ENCODE data around the gene IL1A. TPM values are rescaled to one million over a fixed set of nuclear protein-coding genes. Genes with fewer than 3 reads are reported as not detected.

IL1A gene
- total RNA-seq, 1 donor: 0.90 TPM

DNA sequence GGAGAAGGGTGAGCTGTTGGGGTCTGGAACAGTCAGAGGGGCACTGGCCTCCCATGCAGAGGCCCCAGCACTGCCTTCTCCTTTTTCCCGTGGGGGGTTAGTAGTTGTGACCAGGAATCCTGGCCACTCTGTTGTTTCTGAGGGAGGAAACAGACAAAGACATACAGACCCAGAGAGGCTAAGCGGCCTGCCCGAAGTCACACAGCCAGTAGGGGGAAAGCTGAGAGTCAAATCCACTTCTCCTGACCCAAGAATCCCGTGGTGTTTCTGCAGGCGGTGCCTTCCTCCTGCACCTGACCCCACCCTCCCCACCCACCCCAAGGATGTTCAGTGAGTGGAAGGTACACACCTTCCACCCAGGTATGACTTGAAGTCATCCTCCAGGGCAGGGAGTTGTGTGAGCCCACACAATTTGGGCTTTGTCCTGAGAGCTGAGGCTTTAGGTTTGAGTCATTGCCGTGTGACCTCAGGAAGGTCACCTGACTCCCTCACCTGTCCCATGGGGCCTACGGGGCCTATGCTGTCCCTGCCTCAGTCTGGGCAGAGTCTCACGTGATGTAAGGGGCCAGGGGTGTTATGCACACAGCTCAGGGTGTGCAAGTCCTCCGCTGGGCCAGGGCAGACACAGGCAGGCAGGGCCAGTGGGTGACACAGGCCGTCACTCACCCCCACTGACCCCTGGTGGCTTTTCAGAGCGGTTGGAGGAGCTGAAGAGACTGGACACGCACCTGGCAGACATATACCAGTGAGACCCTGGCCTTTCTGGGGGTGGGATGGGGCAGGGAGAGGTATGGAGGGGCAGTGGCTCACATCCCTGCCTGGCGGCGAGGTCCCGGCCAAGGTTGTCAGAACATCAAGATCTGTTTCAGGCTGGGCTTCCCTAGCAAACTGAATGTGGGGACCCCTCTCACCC lies 58.5 kb downstream of the IL1A start:
- no peak for DNase-seq (ENCODE audit: low read depth)
- TF ChIP-seq, protein P1, sequence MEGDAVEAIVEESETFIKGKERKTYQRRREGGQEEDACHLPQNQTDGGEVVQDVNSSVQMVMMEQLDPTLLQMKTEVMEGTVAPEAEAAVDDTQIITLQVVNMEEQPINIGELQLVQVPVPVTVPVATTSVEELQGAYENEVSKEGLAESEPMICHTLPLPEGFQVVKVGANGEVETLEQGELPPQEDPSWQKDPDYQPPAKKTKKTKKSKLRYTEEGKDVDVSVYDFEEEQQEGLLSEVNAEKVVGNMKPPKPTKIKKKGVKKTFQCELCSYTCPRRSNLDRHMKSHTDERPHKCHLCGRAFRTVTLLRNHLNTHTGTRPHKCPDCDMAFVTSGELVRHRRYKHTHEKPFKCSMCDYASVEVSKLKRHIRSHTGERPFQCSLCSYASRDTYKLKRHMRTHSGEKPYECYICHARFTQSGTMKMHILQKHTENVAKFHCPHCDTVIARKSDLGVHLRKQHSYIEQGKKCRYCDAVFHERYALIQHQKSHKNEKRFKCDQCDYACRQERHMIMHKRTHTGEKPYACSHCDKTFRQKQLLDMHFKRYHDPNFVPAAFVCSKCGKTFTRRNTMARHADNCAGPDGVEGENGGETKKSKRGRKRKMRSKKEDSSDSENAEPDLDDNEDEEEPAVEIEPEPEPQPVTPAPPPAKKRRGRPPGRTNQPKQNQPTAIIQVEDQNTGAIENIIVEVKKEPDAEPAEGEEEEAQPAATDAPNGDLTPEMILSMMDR (IDR thresholded peaks at IDR 0.05; ENCODE audit: insufficient read depth, low read length): no peak
- no peak overlapping the region for H3K4me3 ChIP-seq (ENCODE audit: low read depth, low read length)

DNA sequence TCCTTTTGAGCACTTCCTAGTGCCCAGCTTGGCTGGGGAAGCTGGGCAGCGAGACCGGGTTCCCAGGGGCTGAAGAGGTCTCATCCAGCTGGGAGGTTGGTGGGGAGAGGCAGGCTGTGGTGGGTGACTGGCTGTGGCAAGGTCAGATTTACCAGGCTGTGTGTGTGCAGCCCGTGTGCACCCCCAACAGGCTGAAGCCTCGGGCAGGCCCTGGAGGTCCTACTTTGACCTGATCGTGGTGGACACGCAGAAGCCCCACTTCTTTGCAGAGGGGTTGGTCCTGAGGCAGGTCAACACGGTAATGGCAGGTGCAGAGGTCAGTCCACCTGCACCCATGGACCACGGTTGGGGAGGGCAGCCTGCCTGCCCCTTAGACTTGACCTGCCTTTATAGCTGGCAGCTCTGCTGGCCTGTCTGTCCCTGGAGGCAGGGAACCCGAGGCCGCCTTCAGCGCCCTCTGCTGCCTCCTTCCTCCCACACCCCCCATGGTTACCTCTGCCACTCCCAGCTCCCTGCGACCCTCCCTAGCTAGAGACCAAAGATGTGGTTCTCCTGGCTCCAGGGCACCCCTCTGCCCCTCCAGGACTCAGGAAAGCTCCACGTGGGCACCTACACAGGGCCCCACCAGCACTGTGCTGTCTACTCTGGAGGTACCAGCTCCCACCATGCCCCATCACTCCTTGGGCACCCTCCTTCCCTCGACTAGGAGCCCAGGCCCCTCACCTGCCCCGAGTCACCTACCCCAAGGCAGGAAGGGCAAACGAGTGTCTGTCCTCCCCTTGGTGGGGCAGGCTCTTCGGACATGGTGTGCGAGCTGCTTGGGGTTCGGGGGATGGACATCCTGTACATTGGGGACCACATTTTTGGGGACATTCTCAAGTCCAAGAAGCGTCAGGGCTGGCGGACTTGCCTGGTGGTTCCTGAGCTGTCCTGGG lies 59.4 kb downstream of the IL1A start:
- DNase-seq (ENCODE audit: low read depth): no peak
- no peak overlapping the region for H3K4me3 ChIP-seq (ENCODE audit: low read depth, low read length)
- TF ChIP-seq, protein P1 (IDR thresholded peaks at IDR 0.05; ENCODE audit: insufficient read depth, low read length): peak; percentile 28

DNA sequence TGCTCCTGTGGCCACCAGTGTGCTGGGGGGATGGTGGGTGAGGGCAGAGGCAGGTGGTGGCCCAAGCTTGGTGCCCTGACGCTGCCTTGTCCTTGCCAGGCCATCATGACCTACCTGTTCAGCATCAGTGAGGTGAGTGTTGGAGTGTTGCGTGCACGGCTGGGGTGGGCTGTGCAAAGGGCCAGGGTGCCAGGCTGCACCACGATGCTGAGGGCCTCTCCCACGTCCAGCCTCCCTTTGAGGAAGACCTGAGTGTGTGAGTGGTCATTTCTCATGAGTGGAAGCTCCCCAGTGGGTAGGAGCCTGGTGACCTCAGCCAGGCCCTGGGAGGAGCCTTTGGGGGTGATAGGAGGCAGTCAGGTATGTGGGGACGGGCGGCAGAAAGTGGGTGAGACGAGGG lies 60.3 kb downstream of the IL1A start:
- H3K4me3 ChIP-seq (ENCODE audit: low read depth, low read length): no peak overlapping the region
- TF ChIP-seq, protein P1 (IDR thresholded peaks at IDR 0.05; ENCODE audit: insufficient read depth, low read length): no peak
- DNase-seq (ENCODE audit: low read depth): no peak

Other genes starting within 250 kb of the IL1A start
- 12.2 and 15.3 TPM in 2 replicates for gene POLR1B, start 242.0 kb downstream of the IL1A start, total RNA-seq (ENCODE audit: low replicate concordance)
- gene CHCHD5, start 199.9 kb downstream of the IL1A start, total RNA-seq (ENCODE audit: low replicate concordance): 9.2 and 13.1 TPM in 2 replicates
- 127 and 134 TPM in 2 replicates for gene SLC20A1, start 138.6 kb downstream of the IL1A start, total RNA-seq (ENCODE audit: low replicate concordance)
- not detected in 2 replicates for gene NT5DC4, start 63.5 kb downstream of the IL1A start, total RNA-seq (ENCODE audit: low replicate concordance)
- gene CKAP2L, start 19.9 kb downstream of the IL1A start, total RNA-seq (ENCODE audit: low replicate concordance): 2.7 and 26.4 TPM in 2 replicates
- 2.4 TPM in 1 of 2 replicates, not detected in the other for gene IL1B, start 52.3 kb upstream of the IL1A start, total RNA-seq (ENCODE audit: low replicate concordance)
- gene IL37, start 126.7 kb upstream of the IL1A start, total RNA-seq (ENCODE audit: low replicate concordance): not detected in 2 replicates
- not detected in 2 replicates for gene IL36G, start 193.5 kb upstream of the IL1A start, total RNA-seq (ENCODE audit: low replicate concordance)
- 2.0 TPM in 1 of 2 replicates, not detected in the other for gene IL36A, start 221.0 kb upstream of the IL1A start, total RNA-seq (ENCODE audit: low replicate concordance)

All from fibroblast of the aortic adventitia (primary cell).